Activated T-helper 2 cell treated with anti-CD3 and anti-CD28 coated beads, Interferon-gamma antibody, Interleukin-2, Interleukin-4, amounts not matched to agents 10 μg/mL and 5 μg/mL and 100 μg/mL, durations not matched to agents 14 hours and 24 hours and 36 hours (primary cell): ENCODE data around the gene PLET1. TPM values are rescaled to one million over a fixed set of nuclear protein-coding genes. Genes with fewer than 3 reads are reported as not detected.

Source experiments
- DNase-seq: peaks from one replicate; pipeline ENCODE4 v3.0.0; 2021; ENCODE audit warnings: low spot score
- H3K27ac Mint-ChIP-seq: one replicate; pipeline ENCODE4 v1.8.0; 2021; ENCODE audit warnings: mixed read lengths
- H3K27me3 Mint-ChIP-seq: one replicate; pipeline ENCODE4 v1.8.0; 2021; ENCODE audit warnings: low read depth, mixed read lengths
- H3K36me3 Mint-ChIP-seq: one replicate; pipeline ENCODE4 v1.8.0; 2021; ENCODE audit warnings: low read depth, mixed read lengths
- H3K4me1 Mint-ChIP-seq: one replicate; pipeline ENCODE4 v1.8.0; 2021; ENCODE audit warnings: low read depth, mixed read lengths
- H3K4me3 Mint-ChIP-seq: one replicate; pipeline ENCODE4 v1.8.0; 2021; ENCODE audit warnings: low read depth, mild to moderate bottlenecking, moderate library complexity, mixed read lengths
- H3K9me3 Mint-ChIP-seq: one replicate; pipeline ENCODE4 v1.8.0; 2021; ENCODE audit warnings: mixed read lengths
- intact Hi-C: fragments of 100-400 bp; cut with micrococcal nuclease; formaldehyde crosslinking; loops from one replicate; pipeline ENCODE4 v1.15.1; 2023
- total RNA-seq: library from RNA; stranded (reverse); gene quantifications from 2 replicates; pipeline ENCODE4 v1.2.3, GENCODE V29; 2022

PLET1 gene
- total RNA-seq, 1 donor from 2014 or later, result not detected

DNA sequence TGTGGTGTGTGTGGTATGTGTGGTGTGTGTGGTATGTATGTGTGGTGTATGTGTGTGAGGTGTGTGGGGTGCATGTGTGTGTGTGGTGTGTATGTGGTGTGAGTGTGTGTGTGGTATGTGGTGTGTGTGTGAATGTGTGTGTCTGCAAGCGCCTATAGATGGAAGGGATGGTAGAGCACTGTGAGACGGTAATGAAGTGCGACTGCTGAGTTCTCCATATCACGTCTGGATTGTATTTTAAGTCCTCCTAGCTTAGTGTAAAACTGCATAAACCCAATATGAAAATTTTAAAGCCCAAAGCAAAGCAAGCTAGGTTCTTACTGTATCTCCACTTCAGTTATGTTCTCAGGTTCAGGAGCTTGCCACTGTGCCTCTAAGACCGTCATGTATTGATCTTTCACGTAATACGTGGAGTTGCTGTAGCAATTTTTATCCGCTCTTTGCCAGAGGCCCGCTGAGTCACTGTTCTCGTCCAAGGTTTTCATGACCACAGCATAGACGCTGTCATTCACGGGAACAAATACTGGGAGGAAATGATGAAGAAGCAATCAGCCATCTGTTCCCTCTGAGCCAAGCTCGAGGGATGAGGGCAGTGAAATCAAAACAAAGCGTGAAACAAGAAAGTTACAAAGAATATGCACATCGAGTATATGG is 5.5 kb downstream of the PLET1 start:
- Mint-ChIP-seq H3K9me3 (no peaks in the 10 kb centered on the region), H3K4me3 (no peak overlapping the region), H3K36me3 (no peaks in the 10 kb centered on the region), H3K4me1 (no peaks in the 10 kb centered on the region), H3K27me3 (no peaks in the 10 kb centered on the region), H3K27ac (no peak overlapping the region)
- intact Hi-C loops, result no loop called here
- no peak for DNase-seq

DNA sequence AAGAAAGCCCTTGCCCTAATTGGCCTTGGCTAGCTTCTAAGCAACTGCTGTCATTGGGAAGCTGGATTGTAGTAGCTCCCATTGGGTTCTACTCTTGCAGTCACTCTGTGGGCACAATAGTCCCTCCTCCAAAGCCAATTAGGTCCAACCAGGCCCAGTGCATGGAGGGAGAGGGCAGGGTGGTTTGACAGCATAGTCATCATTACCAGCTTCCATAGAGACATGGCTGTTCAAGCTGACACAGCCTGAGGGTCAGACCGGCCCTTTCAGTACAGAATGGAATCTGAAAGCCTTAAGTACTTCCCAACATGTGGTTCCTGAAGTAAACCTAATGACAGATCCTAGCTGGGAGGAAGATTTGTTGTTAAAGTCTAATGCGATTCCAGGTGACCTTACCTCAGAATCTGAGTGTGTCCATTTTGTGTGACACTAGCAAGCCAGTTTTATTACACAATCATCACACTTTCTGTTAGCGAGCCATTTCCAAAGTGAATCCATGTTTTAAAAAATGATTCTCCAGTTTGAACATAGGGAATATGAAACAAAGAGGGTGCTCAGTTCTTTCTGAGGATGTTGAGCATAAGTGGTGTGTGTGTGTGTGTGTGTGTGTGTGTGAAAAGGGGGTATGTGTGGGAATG is 6.9 kb downstream of the PLET1 start:
- no peak for DNase-seq
- intact Hi-C loops, result no loop called here
- no peaks in the 10 kb centered on the region for H3K36me3 Mint-ChIP-seq
- H3K4me3 Mint-ChIP-seq, result no peak overlapping the region
- no peaks in the 10 kb centered on the region for H3K4me1 Mint-ChIP-seq
- H3K9me3 Mint-ChIP-seq, result no peaks in the 10 kb centered on the region
- no peak overlapping the region for H3K27ac Mint-ChIP-seq
- H3K27me3 Mint-ChIP-seq, result no peaks in the 10 kb centered on the region

DNA sequence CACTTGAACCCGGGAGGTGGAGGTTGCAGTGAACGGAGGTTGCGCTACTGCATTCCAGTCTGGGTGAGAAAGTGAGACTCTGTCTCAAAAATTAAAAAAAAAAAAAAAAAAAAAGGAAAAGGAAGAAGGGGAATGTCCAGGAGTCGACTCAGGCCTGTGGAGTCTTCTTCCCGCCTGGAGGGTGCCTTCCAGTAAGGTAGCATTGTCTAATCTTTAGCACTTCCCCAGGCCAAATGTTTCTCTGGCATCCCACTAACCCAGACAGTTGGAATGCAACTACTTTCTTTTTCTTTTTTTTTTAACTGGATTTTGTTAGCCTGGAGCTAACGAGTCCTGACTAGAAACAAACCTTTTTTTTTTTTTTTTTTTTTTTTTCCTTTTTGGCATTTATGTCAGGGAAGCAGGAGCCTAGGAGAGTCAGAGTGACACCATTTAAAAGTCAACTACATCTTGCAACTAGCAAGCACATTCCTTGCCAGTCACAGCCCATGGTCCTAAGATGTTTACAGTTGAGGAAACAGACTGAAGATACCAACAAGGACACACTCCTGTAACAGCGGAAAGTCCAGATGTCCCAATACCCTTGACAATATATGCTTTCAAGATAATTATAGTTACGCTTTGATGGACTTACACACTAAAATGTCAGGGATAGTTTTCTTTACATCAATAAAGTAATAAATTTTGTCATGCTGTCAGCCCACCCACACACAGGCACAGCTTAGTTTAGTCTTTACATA is 10.6 kb downstream of the PLET1 start:
- no peak overlapping the region for H3K4me3 Mint-ChIP-seq
- no peaks in the 10 kb centered on the region for H3K9me3 Mint-ChIP-seq
- H3K4me1 Mint-ChIP-seq, result no peaks in the 10 kb centered on the region
- H3K27me3 Mint-ChIP-seq, result no peaks in the 10 kb centered on the region
- intact Hi-C loops, result no loop called here
- DNase-seq, result no peak
- no peaks in the 10 kb centered on the region for H3K36me3 Mint-ChIP-seq
- no peak overlapping the region for H3K27ac Mint-ChIP-seq

DNA sequence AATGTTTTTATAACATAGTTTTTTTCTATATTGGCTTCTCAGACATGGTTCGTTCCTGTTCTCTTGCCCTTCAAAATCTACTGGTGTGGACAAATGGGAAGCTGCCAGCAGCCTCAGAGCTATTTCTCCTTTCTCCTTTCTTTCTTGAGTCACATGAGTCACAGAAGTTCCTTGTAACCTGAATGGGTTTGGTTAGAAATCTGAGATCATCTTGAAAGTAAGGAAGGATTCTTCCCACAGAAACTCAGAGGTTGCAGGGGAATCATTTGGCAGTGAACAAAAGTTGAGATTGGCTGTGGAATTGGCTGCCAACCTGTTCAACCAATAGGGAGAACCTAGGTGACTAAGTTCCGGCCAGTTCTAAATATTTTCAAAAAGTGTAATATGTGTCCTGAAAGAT is 12.5 kb downstream of the PLET1 start:
- Mint-ChIP-seq H3K4me1 (no peaks in the 10 kb centered on the region), H3K36me3 (no peaks in the 10 kb centered on the region), H3K4me3 (no peak overlapping the region), H3K27me3 (peaks cover 6% of the 10 kb centered on the region), H3K9me3 (no peaks in the 10 kb centered on the region), H3K27ac (no peak overlapping the region)
- no peak for DNase-seq
- intact Hi-C loops, result no loop called here

DNA sequence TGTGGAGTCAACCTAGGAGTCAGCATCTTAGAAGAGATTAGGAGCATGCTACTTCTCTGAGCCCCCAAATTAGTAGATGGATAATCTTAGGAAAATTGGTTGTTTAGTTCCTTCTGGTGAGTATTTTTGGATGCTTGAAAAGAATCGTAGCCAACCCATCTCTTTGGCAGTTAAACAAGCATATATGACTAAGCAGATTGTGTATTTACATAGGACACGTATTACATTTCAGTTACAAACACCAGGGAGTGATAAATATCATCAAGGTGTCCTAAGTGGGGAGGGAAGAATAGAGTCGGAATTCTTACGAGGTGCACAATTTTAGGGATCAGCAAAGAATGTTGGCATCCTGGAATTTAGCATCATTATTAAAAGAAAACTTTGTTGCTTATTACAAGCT is 13.5 kb downstream of the PLET1 start:
- peaks cover 6% of the 10 kb centered on the region for H3K27me3 Mint-ChIP-seq
- intact Hi-C loops, result no loop called here

DNA sequence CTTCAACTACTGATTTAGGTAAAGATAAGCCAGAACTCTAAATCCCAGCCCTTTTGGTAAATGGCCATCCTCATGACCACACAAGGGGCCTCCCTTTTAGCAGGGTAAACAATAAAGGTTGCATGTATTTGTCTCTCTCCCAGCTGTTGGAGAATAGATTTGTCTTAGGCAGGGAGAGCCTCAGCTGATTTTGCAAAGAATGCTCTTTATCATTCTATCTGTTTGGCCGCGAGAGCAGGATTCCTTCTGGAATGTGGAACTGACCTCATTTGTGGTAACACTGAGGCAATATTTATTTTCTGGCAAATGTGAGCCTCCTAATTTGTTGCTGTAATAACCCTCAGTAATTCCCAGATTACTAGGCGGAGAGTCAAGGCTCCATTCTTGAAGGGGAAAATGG is 19.2 kb downstream of the PLET1 start:
- intact Hi-C loops, result no loop called here
- H3K9me3 Mint-ChIP-seq, result no peaks in the 10 kb centered on the region
- no peak overlapping the region for H3K4me3 Mint-ChIP-seq
- H3K27ac Mint-ChIP-seq, result no peak overlapping the region
- no peaks in the 10 kb centered on the region for H3K4me1 Mint-ChIP-seq
- peaks cover 6% of the 10 kb centered on the region for H3K27me3 Mint-ChIP-seq
- no peak for DNase-seq
- peaks cover 27% of the 10 kb centered on the region for H3K36me3 Mint-ChIP-seq

More for the DNA sequence above, 13.5 kb downstream of the PLET1 start:
- H3K4me3 Mint-ChIP-seq, result no peak overlapping the region
- H3K27ac Mint-ChIP-seq, result no peak overlapping the region
- H3K9me3 Mint-ChIP-seq, result no peaks in the 10 kb centered on the region
- H3K36me3 Mint-ChIP-seq, result peaks cover 6% of the 10 kb centered on the region
- no peaks in the 10 kb centered on the region for H3K4me1 Mint-ChIP-seq
- DNase-seq, result no peak

DNA sequence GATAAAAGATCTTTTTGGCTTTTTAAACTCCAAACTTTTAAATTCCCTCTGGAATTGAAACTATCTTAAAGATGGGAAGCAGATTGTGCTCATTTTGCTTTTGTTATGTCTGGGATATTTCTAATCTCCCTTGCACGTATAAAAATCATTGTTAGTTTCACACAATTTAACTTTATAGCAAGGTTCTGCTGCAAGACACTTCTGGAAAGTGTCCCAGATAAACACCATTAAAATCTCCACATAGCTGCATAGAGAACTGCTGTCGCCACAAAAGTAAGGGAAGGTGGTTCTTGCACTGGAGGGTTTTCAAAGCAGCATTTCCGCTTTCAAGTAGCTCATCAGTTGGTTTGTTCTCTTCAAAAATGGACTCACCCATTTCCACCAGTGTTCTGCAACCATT is 22.6 kb downstream of the PLET1 start:
- no peak for DNase-seq
- Mint-ChIP-seq H3K27ac (no peak overlapping the region), H3K9me3 (no peaks in the 10 kb centered on the region), H3K27me3 (no peaks in the 10 kb centered on the region), H3K4me1 (no peaks in the 10 kb centered on the region), H3K36me3 (peaks cover 42% of the 10 kb centered on the region), H3K4me3 (no peak overlapping the region)
- intact Hi-C loops, result no loop called here

DNA sequence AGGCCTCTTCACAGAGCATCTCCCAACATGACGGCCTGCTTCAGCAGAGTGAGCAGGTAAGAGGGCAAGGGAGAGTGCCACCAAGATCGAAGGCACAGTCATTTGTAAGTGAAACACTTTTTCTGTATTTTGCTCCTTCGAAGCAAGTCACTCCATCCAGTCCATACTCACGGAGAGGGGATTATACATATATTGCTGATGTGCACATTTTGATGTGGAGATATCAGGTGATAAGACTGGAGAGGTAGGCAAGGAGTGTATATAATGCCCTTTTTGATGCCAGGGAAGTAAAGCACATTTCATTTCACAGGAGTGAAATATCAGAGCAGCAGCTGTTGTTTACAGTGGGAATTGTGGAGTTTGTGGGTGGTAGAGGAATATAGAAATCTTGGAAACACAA is 23.2 kb downstream of the PLET1 start:
- no peak overlapping the region for H3K27ac Mint-ChIP-seq
- H3K4me1 Mint-ChIP-seq, result no peaks in the 10 kb centered on the region
- DNase-seq, result no peak
- H3K4me3 Mint-ChIP-seq, result no peak overlapping the region
- peaks cover 41% of the 10 kb centered on the region for H3K36me3 Mint-ChIP-seq
- intact Hi-C loops, result no loop called here
- H3K27me3 Mint-ChIP-seq, result no peaks in the 10 kb centered on the region
- H3K9me3 Mint-ChIP-seq, result no peaks in the 10 kb centered on the region

DNA sequence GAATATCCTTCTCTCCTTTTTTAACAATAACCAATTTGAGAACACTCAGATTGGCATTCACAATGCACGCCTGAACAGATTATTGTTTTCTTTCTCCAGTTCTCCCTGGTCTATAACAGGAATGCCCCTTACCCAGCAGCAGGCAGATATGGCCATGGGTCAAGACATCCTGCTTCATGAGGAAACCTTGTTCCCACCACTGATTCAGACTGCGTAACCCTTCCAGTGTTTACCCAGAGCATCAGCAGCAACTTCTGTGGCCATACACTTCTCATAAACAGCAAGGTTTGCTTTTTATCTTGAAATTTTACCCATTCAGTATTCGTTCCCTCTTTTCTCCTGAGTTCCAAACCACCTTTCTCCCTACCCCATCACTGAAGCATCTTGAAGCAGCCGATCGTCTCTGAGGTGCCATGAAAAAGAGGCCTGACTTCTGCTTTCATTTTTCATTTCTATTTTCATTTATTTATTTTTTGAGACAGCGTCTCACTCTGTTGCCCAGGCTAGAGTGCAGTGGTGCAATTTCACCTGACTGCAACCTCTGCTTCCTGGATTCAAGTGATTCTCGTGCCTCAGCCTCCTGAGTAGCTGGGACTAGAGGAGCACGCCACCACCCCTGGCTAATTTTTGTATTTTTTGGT is 24.8 kb downstream of the PLET1 start:
- Mint-ChIP-seq H3K9me3 (no peaks in the 10 kb centered on the region), H3K27me3 (no peaks in the 10 kb centered on the region), H3K36me3 (peaks cover 46% of the 10 kb centered on the region), H3K4me1 (no peaks in the 10 kb centered on the region), H3K4me3 (no peak overlapping the region), H3K27ac (no peak overlapping the region)
- no peak for DNase-seq
- intact Hi-C loops, result no loop called here

DNA sequence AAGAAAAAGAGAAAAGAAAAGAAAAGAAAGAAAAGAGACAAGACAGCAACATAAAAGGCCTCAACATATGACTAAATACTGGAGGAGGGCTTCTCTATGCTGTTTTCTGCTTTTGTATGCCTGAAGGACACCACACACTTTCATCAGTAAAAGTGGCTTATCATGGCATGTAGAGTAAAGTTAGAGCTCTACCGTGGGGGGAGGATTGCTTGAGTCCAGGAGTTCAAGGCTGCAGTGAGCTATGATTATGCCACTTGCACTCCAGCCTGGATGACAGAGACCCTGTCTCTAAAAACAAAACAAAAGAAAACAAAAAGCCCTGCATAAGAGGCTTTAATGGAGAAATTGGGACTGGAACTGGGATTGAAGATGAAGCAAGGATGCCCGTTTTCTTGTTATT is 28.7 kb downstream of the PLET1 start:
- Mint-ChIP-seq H3K27me3 (no peaks in the 10 kb centered on the region), H3K4me1 (peaks cover 13% of the 10 kb centered on the region), H3K9me3 (no peaks in the 10 kb centered on the region), H3K36me3 (peaks cover 64% of the 10 kb centered on the region), H3K4me3 (no peak overlapping the region), H3K27ac (no peak overlapping the region)
- intact Hi-C loops, result no loop called here
- DNase-seq, result no peak

DNA sequence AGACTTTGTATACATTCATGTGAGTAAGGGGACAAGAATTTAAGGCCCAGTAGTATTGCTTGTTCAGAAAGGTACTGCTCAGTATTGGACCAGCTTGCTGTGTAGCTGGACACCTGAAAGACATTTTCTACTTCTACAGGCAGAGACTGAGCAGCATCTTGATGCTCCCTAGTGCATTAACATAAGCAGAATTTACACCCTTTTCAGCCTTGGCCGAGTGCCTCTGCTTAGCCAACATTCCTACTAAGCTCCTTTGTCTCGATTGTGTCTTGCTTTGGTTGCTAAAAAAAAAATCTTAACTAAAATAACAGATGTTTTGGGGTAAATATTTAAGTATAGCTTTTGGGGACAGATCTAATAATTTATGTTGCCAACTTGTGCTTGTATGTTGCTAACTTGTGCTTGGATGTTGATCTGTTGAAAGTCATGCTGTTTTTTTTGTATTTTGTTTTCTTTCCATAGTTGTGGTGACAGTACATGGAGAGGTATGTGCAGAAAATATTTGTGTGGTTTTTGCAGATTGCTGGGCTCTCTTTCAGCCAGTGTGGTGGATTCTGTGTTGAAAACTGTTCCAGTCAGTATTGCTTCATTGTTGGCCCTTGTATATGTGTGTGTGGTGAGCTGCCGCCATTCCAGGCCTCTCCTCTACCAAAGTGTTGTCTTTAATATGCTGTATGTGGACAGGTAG is 30.8 kb downstream of the PLET1 start:
- no peak for DNase-seq
- Mint-ChIP-seq H3K27ac (no peak overlapping the region), H3K4me3 (no peak overlapping the region), H3K9me3 (no peaks in the 10 kb centered on the region), H3K36me3 (peaks cover 50% of the 10 kb centered on the region), H3K4me1 (peaks cover 14% of the 10 kb centered on the region), H3K27me3 (no peaks in the 10 kb centered on the region)
- intact Hi-C loops, result loop anchor here (10.0 kb wide), 2 partner anchors 1055 to 1545 kb away; partner anchors contain the start of genes CLDN25 and ZW10

DNA sequence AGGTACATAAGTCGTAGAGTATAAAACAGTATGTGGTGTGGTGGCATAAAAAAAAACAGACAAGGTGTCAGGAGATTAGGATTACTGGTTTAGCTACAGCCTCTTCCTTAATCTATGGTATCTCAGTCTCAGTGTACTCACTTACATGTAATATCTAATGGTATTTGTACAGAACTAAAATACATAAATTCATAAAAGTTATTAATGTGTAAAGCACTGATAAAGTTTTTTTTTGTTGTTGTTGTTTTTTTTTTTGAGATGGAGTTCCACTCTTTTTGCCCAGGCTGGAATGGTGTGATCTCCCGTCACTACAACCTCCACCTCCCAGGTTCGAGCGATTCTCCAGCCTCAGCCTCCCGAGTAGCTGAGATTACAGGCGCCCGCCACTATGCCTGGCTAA is 31.5 kb downstream of the PLET1 start:
- no peak for DNase-seq
- Mint-ChIP-seq H3K4me3 (no peak overlapping the region), H3K36me3 (peaks cover 47% of the 10 kb centered on the region), H3K27ac (no peak overlapping the region), H3K27me3 (no peaks in the 10 kb centered on the region), H3K4me1 (peaks cover 14% of the 10 kb centered on the region), H3K9me3 (no peaks in the 10 kb centered on the region)
- intact Hi-C loops, result loop anchor here (10.0 kb wide), 2 partner anchors 1056 to 1546 kb away; partner anchors contain the start of genes CLDN25 and ZW10
